ENCODE data around the gene CHRNB2.
"Not testable (repeated sequence)": the region's sequence is repeated elsewhere in the genome, so short reads cannot be mapped to it uniquely, and the experiment has no call there.

The CHRNB2 gene, protein sequence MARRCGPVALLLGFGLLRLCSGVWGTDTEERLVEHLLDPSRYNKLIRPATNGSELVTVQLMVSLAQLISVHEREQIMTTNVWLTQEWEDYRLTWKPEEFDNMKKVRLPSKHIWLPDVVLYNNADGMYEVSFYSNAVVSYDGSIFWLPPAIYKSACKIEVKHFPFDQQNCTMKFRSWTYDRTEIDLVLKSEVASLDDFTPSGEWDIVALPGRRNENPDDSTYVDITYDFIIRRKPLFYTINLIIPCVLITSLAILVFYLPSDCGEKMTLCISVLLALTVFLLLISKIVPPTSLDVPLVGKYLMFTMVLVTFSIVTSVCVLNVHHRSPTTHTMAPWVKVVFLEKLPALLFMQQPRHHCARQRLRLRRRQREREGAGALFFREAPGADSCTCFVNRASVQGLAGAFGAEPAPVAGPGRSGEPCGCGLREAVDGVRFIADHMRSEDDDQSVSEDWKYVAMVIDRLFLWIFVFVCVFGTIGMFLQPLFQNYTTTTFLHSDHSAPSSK

GRCh38 chr1:154567386-154568156 lies at the start of gene CHRNB2:
Gene CHRNB2 (plus strand): TSS chr1:154567778. CDS start chr1:154568045, 267 bp downstream.
- H3K9ac ChIP-seq (ENCODE audit: low read length): peak within 1 kb of the TSS; percentile 8
- peaks cover 21% of the 10 kb centered on the region for H3K27me3 ChIP-seq (ENCODE audit: control insufficient read depth, insufficient read depth, low read length)
- peaks cover 11% of the 10 kb centered on the region for H3K4me1 ChIP-seq (ENCODE audit: control insufficient read depth, insufficient read depth, low read length)
- no peak within 1 kb of the TSS for H3K4me3 ChIP-seq (ENCODE audit: low read length)
- no peaks in the 10 kb centered on the region for H3K9me3 ChIP-seq (ENCODE audit: control insufficient read depth, low read length)
- H3K36me3 ChIP-seq (ENCODE audit: control insufficient read depth, insufficient read depth, low read length): no peaks in the 10 kb centered on the region

DNA sequence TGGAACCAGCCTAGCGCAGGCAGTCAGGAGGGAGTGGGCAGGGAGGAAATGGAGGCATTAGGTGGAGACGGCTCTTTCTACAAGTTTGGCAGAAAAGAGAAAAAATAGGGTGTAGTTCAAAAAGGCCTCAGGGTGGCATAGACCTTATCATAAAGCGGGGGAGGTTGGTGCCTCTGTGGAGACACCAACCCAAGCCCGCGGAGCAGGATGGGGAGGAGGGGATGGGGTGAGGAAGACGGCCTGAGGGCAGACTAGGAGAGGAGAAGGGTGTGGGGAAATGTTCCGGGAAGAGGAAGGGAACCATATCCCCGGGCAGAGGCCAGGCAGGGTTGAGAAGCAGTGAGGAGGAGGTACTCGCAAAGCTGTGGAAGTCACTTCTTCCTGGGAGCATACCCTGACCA lies 48.0 kb upstream of the CHRNB2 start:
- H3K36me3 ChIP-seq (ENCODE audit: control insufficient read depth, insufficient read depth, low read length): no peaks in the 10 kb centered on the region
- H3K9ac ChIP-seq (ENCODE audit: low read length): no peak overlapping the region
- H3K4me3 ChIP-seq (ENCODE audit: low read length): no peak overlapping the region
- no peaks in the 10 kb centered on the region for H3K27me3 ChIP-seq (ENCODE audit: control insufficient read depth, insufficient read depth, low read length)
- H3K9me3 ChIP-seq (ENCODE audit: control insufficient read depth, low read length): no peaks in the 10 kb centered on the region
- no peaks in the 10 kb centered on the region for H3K4me1 ChIP-seq (ENCODE audit: control insufficient read depth, insufficient read depth, low read length)

- Histone ChIP-seq H3K9me3 (ENCODE audit: control insufficient read depth, low read length) (no peaks in the 10 kb centered on the region), H3K36me3 (ENCODE audit: control insufficient read depth, insufficient read depth, low read length) (no peaks in the 10 kb centered on the region), H3K4me1 (ENCODE audit: control insufficient read depth, insufficient read depth, low read length) (no peaks in the 10 kb centered on the region), H3K27me3 (ENCODE audit: control insufficient read depth, insufficient read depth, low read length) (no peaks in the 10 kb centered on the region), H3K9ac (ENCODE audit: low read length) (no peak overlapping the region), H3K4me3 (ENCODE audit: low read length) (no peak overlapping the region)
Measured at GRCh38 chr1:154520333-154520732, 47.2 kb upstream of the CHRNB2 start.

- H3K4me1 ChIP-seq (ENCODE audit: control insufficient read depth, insufficient read depth, low read length): no peaks in the 10 kb centered on the region
Measured at GRCh38 chr1:154521695-154522094, 45.9 kb upstream of the CHRNB2 start.

GRCh38 chr1:154524881-154525280 lies 42.7 kb upstream of the CHRNB2 start:
- H3K4me1 ChIP-seq (ENCODE audit: control insufficient read depth, insufficient read depth, low read length): no peaks in the 10 kb centered on the region
- no peak overlapping the region for H3K4me3 ChIP-seq (ENCODE audit: low read length)
- H3K27me3 ChIP-seq (ENCODE audit: control insufficient read depth, insufficient read depth, low read length): no peaks in the 10 kb centered on the region
- no peak overlapping the region for H3K9ac ChIP-seq (ENCODE audit: low read length)
- H3K36me3 ChIP-seq (ENCODE audit: control insufficient read depth, insufficient read depth, low read length): no peaks in the 10 kb centered on the region
- no peaks in the 10 kb centered on the region for H3K9me3 ChIP-seq (ENCODE audit: control insufficient read depth, low read length)

More at GRCh38 chr1:154521695-154522094, 45.9 kb upstream of the CHRNB2 start:
- no peak overlapping the region for H3K9ac ChIP-seq (ENCODE audit: low read length)
- H3K9me3 ChIP-seq (ENCODE audit: control insufficient read depth, low read length): no peaks in the 10 kb centered on the region
- H3K4me3 ChIP-seq (ENCODE audit: low read length): no peak overlapping the region
- H3K36me3 ChIP-seq (ENCODE audit: control insufficient read depth, insufficient read depth, low read length): no peaks in the 10 kb centered on the region
- H3K27me3 ChIP-seq (ENCODE audit: control insufficient read depth, insufficient read depth, low read length): no peaks in the 10 kb centered on the region

DNA sequence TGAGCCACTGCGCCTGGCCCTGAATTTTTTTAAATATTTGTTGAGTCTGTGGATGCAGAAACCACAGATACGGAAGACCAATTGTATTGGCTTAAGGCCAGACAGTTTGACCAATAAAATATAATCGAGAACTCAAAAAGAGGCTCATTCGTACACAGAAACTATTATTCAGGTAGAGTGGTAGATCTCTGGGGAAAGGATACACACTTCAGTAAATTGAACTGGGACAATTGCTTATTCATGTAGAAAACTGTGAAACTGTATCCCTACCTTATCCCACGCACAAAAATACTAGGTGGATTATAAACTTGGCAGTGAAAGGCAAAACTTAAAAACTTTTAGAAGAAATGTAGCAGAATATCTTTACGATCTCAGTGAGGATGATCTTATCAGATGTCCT lies 40.4 kb upstream of the CHRNB2 start:
- H3K9ac ChIP-seq (ENCODE audit: low read length): no peak overlapping the region
- H3K36me3 ChIP-seq (ENCODE audit: control insufficient read depth, insufficient read depth, low read length): no peaks in the 10 kb centered on the region
- H3K4me3 ChIP-seq (ENCODE audit: low read length): no peak overlapping the region
- H3K27me3 ChIP-seq (ENCODE audit: control insufficient read depth, insufficient read depth, low read length): no peaks in the 10 kb centered on the region
- no peaks in the 10 kb centered on the region for H3K4me1 ChIP-seq (ENCODE audit: control insufficient read depth, insufficient read depth, low read length)
- H3K9me3 ChIP-seq (ENCODE audit: control insufficient read depth, low read length): no peaks in the 10 kb centered on the region

- no peak overlapping the region for H3K4me3 ChIP-seq (ENCODE audit: low read length)
- H3K36me3 ChIP-seq (ENCODE audit: control insufficient read depth, insufficient read depth, low read length): no peaks in the 10 kb centered on the region
- no peaks in the 10 kb centered on the region for H3K27me3 ChIP-seq (ENCODE audit: control insufficient read depth, insufficient read depth, low read length)
- no peaks in the 10 kb centered on the region for H3K4me1 ChIP-seq (ENCODE audit: control insufficient read depth, insufficient read depth, low read length)
- no peak overlapping the region for H3K9ac ChIP-seq (ENCODE audit: low read length)
- no peaks in the 10 kb centered on the region for H3K9me3 ChIP-seq (ENCODE audit: control insufficient read depth, low read length)
Measured at GRCh38 chr1:154529308-154529707, 38.3 kb upstream of the CHRNB2 start.

- not testable (repeated sequence) for H3K4me1 ChIP-seq (ENCODE audit: control insufficient read depth, insufficient read depth, low read length); H3K9me3 ChIP-seq (ENCODE audit: control insufficient read depth, low read length); H3K27me3 ChIP-seq (ENCODE audit: control insufficient read depth, insufficient read depth, low read length); H3K4me3 ChIP-seq (ENCODE audit: low read length); H3K36me3 ChIP-seq (ENCODE audit: control insufficient read depth, insufficient read depth, low read length); H3K9ac ChIP-seq (ENCODE audit: low read length)
Measured at GRCh38 chr1:154531950-154532349, 35.6 kb upstream of the CHRNB2 start.

DNA sequence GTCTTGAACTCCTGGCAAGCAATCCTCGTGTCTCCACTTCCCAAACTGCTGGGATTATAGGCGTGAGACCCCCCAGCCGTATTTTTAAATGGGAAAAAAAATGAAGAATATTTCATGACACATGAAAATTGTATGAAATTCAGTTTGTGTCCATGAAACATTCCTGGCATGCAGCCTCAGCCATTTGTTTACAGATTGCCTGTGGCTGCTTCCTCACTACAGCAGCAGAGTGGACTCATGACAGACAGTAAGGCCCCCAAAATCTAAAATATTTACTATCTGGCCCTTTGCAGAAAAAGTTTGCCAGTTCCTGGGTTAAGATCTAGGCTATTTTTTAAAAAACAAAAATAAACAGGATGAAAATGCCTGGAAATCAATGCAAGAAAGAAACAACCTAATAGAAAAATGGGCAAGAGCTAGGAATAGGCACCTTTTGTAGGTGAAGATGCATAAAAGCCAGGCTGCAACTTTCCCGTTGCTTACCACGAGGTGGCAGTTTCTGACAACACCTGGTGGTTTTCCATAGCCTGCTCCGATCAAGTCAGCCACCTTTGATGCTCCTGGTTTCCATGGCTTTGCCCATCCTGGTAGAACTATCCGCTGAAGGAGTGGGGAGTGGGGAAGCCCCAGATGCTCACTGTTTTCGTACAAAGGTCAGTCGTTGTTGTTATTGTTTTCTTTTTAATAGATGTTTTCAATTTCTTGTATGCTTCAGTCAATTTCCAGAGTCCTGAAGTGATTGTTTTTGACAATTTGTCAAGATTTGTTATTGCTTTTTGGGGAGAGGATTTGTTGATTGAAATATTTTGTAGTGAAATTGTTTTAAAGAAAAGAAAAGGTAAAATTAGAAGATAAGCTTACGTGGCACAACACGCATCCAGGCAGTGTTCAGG lies 33.4 kb upstream of the CHRNB2 start:
- Histone ChIP-seq H3K27me3 (ENCODE audit: control insufficient read depth, insufficient read depth, low read length) (no peaks in the 10 kb centered on the region), H3K4me1 (ENCODE audit: control insufficient read depth, insufficient read depth, low read length) (no peaks in the 10 kb centered on the region), H3K9me3 (ENCODE audit: control insufficient read depth, low read length) (no peaks in the 10 kb centered on the region), H3K36me3 (ENCODE audit: control insufficient read depth, insufficient read depth, low read length) (no peaks in the 10 kb centered on the region), H3K4me3 (ENCODE audit: low read length) (no peak overlapping the region), H3K9ac (ENCODE audit: low read length) (no peak overlapping the region)

- H3K9ac ChIP-seq (ENCODE audit: low read length): no peak overlapping the region
- no peaks in the 10 kb centered on the region for H3K9me3 ChIP-seq (ENCODE audit: control insufficient read depth, low read length)
- peaks cover 4% of the 10 kb centered on the region for H3K27me3 ChIP-seq (ENCODE audit: control insufficient read depth, insufficient read depth, low read length)
- H3K4me3 ChIP-seq (ENCODE audit: low read length): no peak overlapping the region
- no peaks in the 10 kb centered on the region for H3K4me1 ChIP-seq (ENCODE audit: control insufficient read depth, insufficient read depth, low read length)
- H3K36me3 ChIP-seq (ENCODE audit: control insufficient read depth, insufficient read depth, low read length): no peaks in the 10 kb centered on the region
Measured at GRCh38 chr1:154536570-154536969, 31.0 kb upstream of the CHRNB2 start.

DNA sequence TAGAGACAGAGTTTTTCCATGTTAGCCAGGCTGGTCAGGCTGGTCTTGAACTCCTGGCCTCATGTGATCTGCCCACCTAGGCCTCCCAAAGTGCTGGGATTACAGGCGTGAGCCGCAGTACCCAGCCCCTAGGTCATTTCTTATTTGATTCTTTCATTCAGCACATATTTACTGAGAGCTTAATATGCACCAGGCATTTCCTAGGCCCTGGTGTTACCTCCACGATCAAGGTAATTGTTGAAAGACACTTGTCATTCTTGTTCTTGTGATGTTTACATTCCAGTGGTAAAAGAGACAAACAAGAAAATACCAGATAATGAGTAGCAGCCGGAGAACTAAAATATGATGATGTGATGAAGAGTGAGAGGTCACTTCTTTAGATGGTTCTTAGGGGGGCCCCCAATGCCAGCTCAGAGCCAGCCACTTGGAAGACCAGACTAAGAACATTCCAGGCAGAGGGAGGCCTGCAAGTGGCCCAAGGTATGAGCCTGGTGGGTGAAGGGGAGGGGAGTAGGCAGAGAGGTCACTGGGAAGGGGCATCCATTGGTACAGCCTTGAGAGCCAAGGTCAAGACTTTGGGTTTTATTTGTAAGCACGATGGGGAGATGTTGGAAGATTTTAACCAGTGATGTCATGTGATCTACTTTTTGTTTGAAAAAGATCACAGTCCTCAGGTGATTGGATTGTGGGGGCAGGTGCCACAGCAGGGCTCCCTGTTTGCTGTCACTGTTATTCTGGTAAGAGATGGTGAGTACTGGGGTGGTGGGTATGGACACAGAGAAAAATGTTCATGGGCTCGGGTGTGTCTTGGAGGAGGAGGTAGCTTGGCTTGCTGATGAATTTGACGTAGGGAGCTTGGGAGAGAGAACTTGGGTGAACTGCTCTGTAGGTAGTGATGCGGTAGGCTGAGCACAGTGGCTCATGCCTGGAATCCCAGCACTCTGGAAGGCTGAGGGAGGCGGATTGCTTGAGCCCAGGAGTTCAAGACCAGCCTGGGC lies 27.8 kb upstream of the CHRNB2 start:
- no peak overlapping the region for H3K9ac ChIP-seq (ENCODE audit: low read length)
- peaks cover 6% of the 10 kb centered on the region for H3K27me3 ChIP-seq (ENCODE audit: control insufficient read depth, insufficient read depth, low read length)
- no peaks in the 10 kb centered on the region for H3K36me3 ChIP-seq (ENCODE audit: control insufficient read depth, insufficient read depth, low read length)
- no peak overlapping the region for H3K4me3 ChIP-seq (ENCODE audit: low read length)
- no peaks in the 10 kb centered on the region for H3K4me1 ChIP-seq (ENCODE audit: control insufficient read depth, insufficient read depth, low read length)
- H3K9me3 ChIP-seq (ENCODE audit: control insufficient read depth, low read length): no peaks in the 10 kb centered on the region
